Kidney epithelial cell (primary cell): ENCODE results near the gene SLC37A2. TPM values are rescaled to one million over a fixed set of nuclear protein-coding genes. Genes with fewer than 3 reads are reported as not detected.

ENCODE experiments used
- DNase-seq: peaks from one replicate; pipeline ENCODE4 v3.0.0-alpha.2; 2010; ENCODE audit warnings: low read depth
- H3K27me3 ChIP-seq: 2 replicates; pipeline ENCODE4 v1.6.0; 2011; ENCODE audit warnings: low read length; ENCODE audit not compliant: control insufficient read depth, insufficient read depth
- H3K36me3 ChIP-seq: 2 replicates; pipeline ENCODE4 v1.5.1; 2011; ENCODE audit warnings: low read length; ENCODE audit not compliant: control insufficient read depth, insufficient read depth
- H3K4me3 ChIP-seq: 2 replicates; pipeline ENCODE4 v1.5.1; 2011; ENCODE audit warnings: low read depth, mild to moderate bottlenecking, control low read depth, low read length
- total RNA-seq: library from RNA; depleted of rRNA; stranded (reverse); fragments of >200 nt; gene quantifications from 2 replicates; pipeline ENCODE4 v1.2.3, GENCODE V29; 2015
- TF ChIP-seq, protein P1 (sequence below): IDR thresholded peaks from 2 replicates; pipeline ENCODE4 v1.5.1; 2011; ENCODE audit warnings: mild to moderate bottlenecking, moderate library complexity, low read length, control low read depth, inconsistent platforms; ENCODE audit not compliant: insufficient read depth, poor library complexity, severe bottlenecking

The SLC37A2 gene
- total RNA-seq, 1 donor from 2014 or later: 1.8 TPM

DNA sequence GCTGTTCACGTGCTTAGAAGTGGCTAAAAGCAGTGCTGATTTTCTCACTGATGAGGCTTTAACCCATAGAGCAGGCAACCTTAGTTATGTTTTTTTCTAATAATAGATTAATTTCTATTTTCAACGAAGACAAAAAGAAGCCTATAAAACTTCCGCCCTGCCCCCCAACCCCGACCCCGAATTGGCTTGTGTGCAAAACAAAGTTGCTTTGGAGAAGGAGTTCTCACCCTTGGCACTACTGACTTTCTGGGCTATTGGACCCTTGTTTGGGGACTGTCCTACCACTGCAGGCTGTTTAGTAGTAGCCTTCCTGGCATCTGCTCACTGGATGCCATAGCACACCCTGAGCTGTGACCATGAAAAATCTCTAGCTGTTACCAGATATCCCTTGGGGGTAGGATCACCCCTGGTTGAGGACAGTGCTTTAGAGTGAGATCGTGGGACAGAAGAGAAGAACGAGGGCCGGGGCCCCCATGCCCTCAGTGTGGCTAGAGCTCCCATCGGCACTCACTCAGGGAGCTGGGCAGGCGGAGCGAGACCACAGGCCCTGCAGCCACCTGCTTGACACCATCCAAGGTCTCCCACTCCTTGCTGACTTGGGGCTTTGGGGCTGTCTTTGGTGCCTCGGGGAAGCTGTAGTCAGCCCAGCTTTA, 16.9 kb downstream of the SLC37A2 start:
- Histone ChIP-seq H3K27me3 (no peaks in the 10 kb centered on the region), H3K36me3 (no peaks in the 10 kb centered on the region), H3K4me3 (no peak overlapping the region)
- TF ChIP-seq, protein P1, sequence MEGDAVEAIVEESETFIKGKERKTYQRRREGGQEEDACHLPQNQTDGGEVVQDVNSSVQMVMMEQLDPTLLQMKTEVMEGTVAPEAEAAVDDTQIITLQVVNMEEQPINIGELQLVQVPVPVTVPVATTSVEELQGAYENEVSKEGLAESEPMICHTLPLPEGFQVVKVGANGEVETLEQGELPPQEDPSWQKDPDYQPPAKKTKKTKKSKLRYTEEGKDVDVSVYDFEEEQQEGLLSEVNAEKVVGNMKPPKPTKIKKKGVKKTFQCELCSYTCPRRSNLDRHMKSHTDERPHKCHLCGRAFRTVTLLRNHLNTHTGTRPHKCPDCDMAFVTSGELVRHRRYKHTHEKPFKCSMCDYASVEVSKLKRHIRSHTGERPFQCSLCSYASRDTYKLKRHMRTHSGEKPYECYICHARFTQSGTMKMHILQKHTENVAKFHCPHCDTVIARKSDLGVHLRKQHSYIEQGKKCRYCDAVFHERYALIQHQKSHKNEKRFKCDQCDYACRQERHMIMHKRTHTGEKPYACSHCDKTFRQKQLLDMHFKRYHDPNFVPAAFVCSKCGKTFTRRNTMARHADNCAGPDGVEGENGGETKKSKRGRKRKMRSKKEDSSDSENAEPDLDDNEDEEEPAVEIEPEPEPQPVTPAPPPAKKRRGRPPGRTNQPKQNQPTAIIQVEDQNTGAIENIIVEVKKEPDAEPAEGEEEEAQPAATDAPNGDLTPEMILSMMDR: no peak
- no peak for DNase-seq

DNA sequence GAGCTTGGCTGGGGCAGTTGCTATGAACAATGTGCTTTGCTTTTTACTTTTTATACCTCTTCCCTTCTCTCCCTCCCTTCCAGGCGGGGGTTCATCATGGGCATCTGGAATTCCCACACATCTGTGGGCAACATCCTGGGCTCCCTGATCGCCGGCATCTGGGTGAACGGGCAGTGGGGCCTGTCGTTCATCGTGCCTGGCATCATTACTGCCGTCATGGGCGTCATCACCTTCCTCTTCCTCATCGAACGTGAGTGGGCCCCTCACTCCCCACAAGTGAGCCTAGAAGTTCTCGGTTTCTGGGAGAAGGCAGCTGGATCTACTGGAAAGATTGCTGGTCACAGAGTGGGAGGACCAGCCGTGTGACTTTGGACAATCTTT, 17.4 kb downstream of the SLC37A2 start:
- H3K36me3 ChIP-seq: no peaks in the 10 kb centered on the region
- DNase-seq: no peak
- TF ChIP-seq, protein P1: no peak
- H3K4me3 ChIP-seq: no peak overlapping the region
- no peaks in the 10 kb centered on the region for H3K27me3 ChIP-seq

DNA sequence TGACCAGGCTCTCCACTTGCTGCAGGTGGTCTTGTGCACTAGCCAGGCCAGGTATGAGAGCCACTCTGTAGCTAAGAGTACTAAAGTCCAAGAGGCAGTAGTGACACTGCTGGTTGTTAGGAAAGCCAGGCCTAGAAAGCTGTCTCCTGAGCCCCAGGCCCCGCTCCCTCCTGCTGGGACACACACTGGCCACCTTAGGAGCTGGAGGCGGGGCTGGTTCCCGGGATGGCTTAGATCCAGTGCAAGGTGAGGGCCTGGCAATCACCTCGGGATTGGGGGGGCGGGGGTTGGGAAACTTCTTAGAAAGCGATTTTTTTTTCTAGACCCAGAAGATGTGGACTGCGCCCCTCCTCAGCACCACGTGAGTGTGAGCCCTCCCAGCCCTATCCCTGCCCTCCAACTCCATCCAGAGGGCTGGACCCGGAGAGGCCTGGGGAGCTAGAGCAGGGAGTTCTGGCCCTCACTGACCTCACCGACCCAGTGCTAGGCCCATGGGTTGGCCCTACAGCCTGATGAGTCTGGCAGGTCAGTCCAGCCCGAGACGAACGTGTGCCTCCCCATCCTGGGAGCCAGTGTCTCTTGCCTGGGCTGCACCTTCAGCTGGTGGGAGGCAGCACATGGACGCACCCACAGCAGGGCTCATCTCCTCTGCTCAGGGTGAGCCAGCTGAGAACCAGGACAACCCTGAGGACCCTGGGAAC, 18.1 kb downstream of the SLC37A2 start:
- no peak overlapping the region for H3K4me3 ChIP-seq
- H3K27me3 ChIP-seq: no peaks in the 10 kb centered on the region
- DNase-seq: no peak
- TF ChIP-seq, protein P1: no peak
- no peaks in the 10 kb centered on the region for H3K36me3 ChIP-seq

DNA sequence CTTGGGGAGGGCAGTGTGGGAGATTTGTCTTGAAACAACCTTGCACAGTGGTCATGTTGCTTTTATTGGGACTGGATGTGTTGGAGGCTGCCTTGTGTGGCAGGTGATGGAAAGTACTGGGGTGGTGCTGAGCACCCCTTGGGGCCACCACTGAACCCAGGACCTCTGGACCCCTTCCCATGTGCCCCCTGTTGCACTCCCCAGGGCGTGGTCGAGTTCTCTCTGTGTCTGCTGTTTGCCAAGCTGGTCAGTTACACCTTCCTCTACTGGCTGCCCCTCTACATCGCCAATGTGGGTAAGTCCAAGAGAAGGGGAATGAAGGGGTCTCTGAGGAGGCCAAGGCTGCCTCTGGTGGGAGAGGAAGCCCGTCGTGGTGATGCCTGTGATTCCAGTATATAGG, 18.9 kb downstream of the SLC37A2 start:
- Histone ChIP-seq H3K4me3 (no peak overlapping the region), H3K36me3 (no peaks in the 10 kb centered on the region), H3K27me3 (no peaks in the 10 kb centered on the region)
- TF ChIP-seq, protein P1: no peak
- DNase-seq: no peak

DNA sequence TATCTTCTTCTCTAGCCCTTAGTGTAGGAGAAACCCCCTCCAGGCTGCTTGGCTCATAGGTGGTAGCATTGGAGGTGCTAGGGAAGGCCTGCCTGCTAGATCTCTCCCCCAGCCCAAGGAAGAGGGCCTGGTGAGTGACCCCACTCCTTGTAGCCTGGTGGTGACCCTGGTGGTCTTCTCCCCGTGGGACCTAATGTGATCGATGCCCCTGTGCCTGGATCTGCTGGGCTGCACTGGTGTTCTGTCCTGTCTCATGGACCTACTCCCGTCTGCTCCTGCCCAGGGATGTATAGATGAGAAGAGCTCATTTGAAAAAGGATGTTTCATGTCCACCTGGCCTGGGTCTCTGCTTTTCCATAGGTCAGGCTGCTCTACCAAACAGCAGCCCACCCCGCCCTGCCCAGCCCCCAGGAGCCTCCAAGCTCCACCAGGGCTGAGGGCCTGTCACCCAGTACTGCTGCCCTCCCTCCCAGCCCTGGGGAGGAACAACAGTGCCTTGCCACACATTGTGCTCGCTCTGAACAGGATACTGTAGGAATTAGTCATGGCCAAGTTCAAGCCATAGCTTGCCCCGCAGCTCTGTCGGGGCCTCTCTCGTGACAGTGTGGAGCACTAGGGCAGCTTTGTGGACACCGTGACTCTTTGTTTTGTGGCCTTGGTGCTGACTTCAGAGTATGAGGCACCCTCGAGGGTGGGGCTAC, 19.7 kb downstream of the SLC37A2 start:
- no peaks in the 10 kb centered on the region for H3K27me3 ChIP-seq
- TF ChIP-seq, protein P1: no peak
- no peaks in the 10 kb centered on the region for H3K36me3 ChIP-seq
- no peak overlapping the region for H3K4me3 ChIP-seq
- DNase-seq: peak; percentile 23
